IMR-90 (cell line): ENCODE data around the gene GNAI1. TPM values are rescaled to one million over a fixed set of nuclear protein-coding genes. Genes with fewer than 3 reads are reported as not detected.

Experiments
- ATAC-seq: fragments of 200-7000 bp; cut with Tn5 transposase; 2 replicates; pipeline ENCODE4 v1.9.1; 2020; ENCODE audit warnings: low read depth, mild to moderate bottlenecking, moderate library complexity
- BruUV-seq: library from RNA; stranded (reverse); fragments of 400-500 nt; replicated peaks from 2 replicates; lab custom pipeline; 2021; lab: Mats Ljungman, UMichigan
- CTCF ChIA-PET: fragments of 300-600 bp; formaldehyde crosslinking; extraction: SDS; loops from one replicate; lab custom pipeline; 2021; ENCODE audit warnings: antibody characterized with exemption; lab: Yijun Ruan, JAX
- POLR2A ChIA-PET: fragments of 300-600 bp; sonication (Branson Sonifier 250); formaldehyde crosslinking; loops from one replicate; lab custom pipeline; 2022; ENCODE audit warnings: antibody characterized with exemption; ENCODE audit not compliant: unreplicated experiment; lab: Charles Lee
- DNase-seq: peaks from one replicate; pipeline ENCODE4 v3.0.0; 2013
- H2AFZ ChIP-seq: replicated peaks from 2 replicates; pipeline ENCODE3; 2013; ENCODE audit warnings: low read length, mild to moderate bottlenecking; ENCODE audit not compliant: poor library complexity
- H2AK5ac ChIP-seq: 2 replicates; pipeline ENCODE4 v1.6.1; 2013; ENCODE audit warnings: low read depth, low read length, inconsistent platforms
- H2AK9ac ChIP-seq: replicated peaks from 2 replicates; pipeline ENCODE3; 2013; ENCODE audit warnings: mild to moderate bottlenecking, low read depth, low read length, moderate library complexity; ENCODE audit not compliant: poor library complexity
- H2BK120ac ChIP-seq: 2 replicates; pipeline ENCODE4 v1.6.1; 2013; ENCODE audit warnings: low read depth, low read length, inconsistent platforms
- H2BK15ac ChIP-seq: 3 replicates; pipeline ENCODE4 v1.6.1; 2013; ENCODE audit warnings: low read depth, low read length, inconsistent platforms
- H2BK20ac ChIP-seq: 2 replicates; pipeline ENCODE4 v1.6.1; 2013; ENCODE audit warnings: low read depth, mild to moderate bottlenecking, inconsistent platforms, low read length, moderate library complexity
- H2BK5ac ChIP-seq: 2 replicates; pipeline ENCODE4 v1.6.1; 2013; ENCODE audit warnings: mild to moderate bottlenecking, low read depth, low read length, inconsistent platforms; ENCODE audit not compliant: poor library complexity, severe bottlenecking
- H3K14ac ChIP-seq: replicated peaks from 2 replicates; pipeline ENCODE4 v1.6.1; 2013; ENCODE audit warnings: low read depth, low read length, inconsistent platforms
- H3K18ac ChIP-seq: 2 replicates; pipeline ENCODE4 v1.6.1; 2013; ENCODE audit warnings: low read depth, low read length, control low read depth
- H3K23ac ChIP-seq: 2 replicates; pipeline ENCODE4 v1.6.1; 2013; ENCODE audit warnings: low read depth, low read length, inconsistent platforms
- H3K27ac ChIP-seq: 2 replicates; pipeline ENCODE4 v1.5.1; 2013; ENCODE audit warnings: mild to moderate bottlenecking, control low read depth, low read length; ENCODE audit not compliant: insufficient read depth
- H3K27me3 ChIP-seq: 2 replicates; pipeline ENCODE4 v1.6.1; 2013; ENCODE audit warnings: low read length; ENCODE audit not compliant: control insufficient read depth, insufficient read depth
- H3K36me3 ChIP-seq: 2 replicates; pipeline ENCODE4 v1.6.1; 2013; ENCODE audit warnings: low read length, mixed read lengths; ENCODE audit not compliant: control insufficient read depth, insufficient read depth
- H3K4ac ChIP-seq: 2 replicates; pipeline ENCODE4 v1.6.1; 2013; ENCODE audit warnings: low read depth, low read length, inconsistent platforms
- H3K4me1 ChIP-seq: 2 replicates; pipeline ENCODE4 v1.6.1; 2013; ENCODE audit warnings: low read length, mixed read lengths; ENCODE audit not compliant: control insufficient read depth, insufficient read depth
- H3K4me2 ChIP-seq: 2 replicates; pipeline ENCODE4 v1.6.1; 2013; ENCODE audit warnings: low read depth, mild to moderate bottlenecking, control low read depth, low read length, moderate library complexity
- H3K4me3 ChIP-seq: 2 replicates; pipeline ENCODE4 v1.5.1; 2013; ENCODE audit warnings: low read depth, mild to moderate bottlenecking, control low read depth, low read length, moderate library complexity; ENCODE audit not compliant: insufficient read depth
- H3K56ac ChIP-seq: 2 replicates; pipeline ENCODE4 v1.6.1; 2013; ENCODE audit warnings: low read length, inconsistent platforms; ENCODE audit not compliant: insufficient read depth; ENCODE audit errors: extremely low read depth
- H3K79me1 ChIP-seq, 2 experiments: 2 replicates each; pipeline ENCODE4 v1.6.1; 2013; ENCODE audit warnings: low read length in 2 of 2, inconsistent platforms in 1 of 2, low read depth in 1 of 2
- H3K9ac ChIP-seq: 2 replicates; pipeline ENCODE4 v1.6.1; 2013; ENCODE audit warnings: low read depth, low read length, control low read depth
- H3K9me1 ChIP-seq: 2 replicates; pipeline ENCODE4 v1.6.1; 2013; ENCODE audit warnings: low read length, inconsistent platforms; ENCODE audit not compliant: insufficient read depth
- H3K9me3 ChIP-seq: 2 replicates; pipeline ENCODE4 v1.6.1; 2013; ENCODE audit warnings: low read length; ENCODE audit not compliant: control insufficient read depth, insufficient read depth
- H4K20me1 ChIP-seq: 2 replicates; pipeline ENCODE4 v1.6.1; 2013; ENCODE audit warnings: low read length, inconsistent platforms; ENCODE audit not compliant: insufficient read depth
- H4K5ac ChIP-seq: 2 replicates; pipeline ENCODE4 v1.6.1; 2013; ENCODE audit warnings: mild to moderate bottlenecking, low read depth, low read length, control low read depth
- H4K8ac ChIP-seq, 2 experiments: 2 replicates each; pipeline ENCODE4 v1.6.1; 2013; ENCODE audit warnings: low read depth in 2 of 2, low read length in 2 of 2, control low read depth in 1 of 2, inconsistent platforms in 1 of 2
- H4K91ac ChIP-seq: 2 replicates; pipeline ENCODE4 v1.6.1; 2013; ENCODE audit warnings: low read depth, low read length, inconsistent platforms; ENCODE audit not compliant: insufficient read depth
- CEBPB ChIP-seq: IDR thresholded peaks from 2 replicates; pipeline ENCODE4 v1.6.1; 2012; ENCODE audit warnings: low read depth, low read length, improper control_type of control experiment
- CHD1 ChIP-seq: IDR thresholded peaks from 2 replicates; pipeline ENCODE4 v1.6.1; 2012; ENCODE audit warnings: low read depth, low read length, improper control_type of control experiment
- CTCF ChIP-seq: conservative IDR thresholded peaks from 2 replicates; pipeline ENCODE4 v1.5.1; 2012; ENCODE audit warnings: mild to moderate bottlenecking, low read depth, low read length, improper control_type of control experiment
- FOS ChIP-seq: fragments of 150-350 bp; IDR thresholded peaks from 2 replicates; pipeline ENCODE4 v1.6.1; 2016; ENCODE audit warnings: low read depth, low read length
- MXI1 ChIP-seq: IDR thresholded peaks from 2 replicates; pipeline ENCODE4 v1.6.1; 2012; ENCODE audit warnings: low read depth, mild to moderate bottlenecking, low read length, moderate library complexity, borderline replicate concordance
- NFE2L2 ChIP-seq: fragments of 150-350 bp; IDR thresholded peaks from 2 replicates; pipeline ENCODE4 v1.6.1; 2016; ENCODE audit warnings: low read depth, mild to moderate bottlenecking, low read length
- RAD21 ChIP-seq: IDR thresholded peaks from 2 replicates; pipeline ENCODE4 v1.6.1; 2012; ENCODE audit warnings: low read length, improper control_type of control experiment
- SMC3 ChIP-seq: fragments of 150-350 bp; IDR thresholded peaks from 2 replicates; pipeline ENCODE4 v1.6.1; 2016; ENCODE audit warnings: low read depth, mild to moderate bottlenecking, antibody characterized with exemption, low read length, moderate library complexity
- WGBS, 2 experiments: methylation state at CpG; one replicate each; pipeline versions ENCODE4 v1.1.5 to v1.1.7; 2013; ENCODE audit warnings: missing lambda C conversion rate in 2 of 2; ENCODE audit not compliant: insufficient read length in 1 of 2; ENCODE audit errors: extremely low coverage in 2 of 2; 5-methylcytosine and 5-hydroxymethylcytosine counted together
- dilution Hi-C: fragments of 300-500 bp; cut with HindIII; formaldehyde crosslinking; loops from one replicate; pipeline ENCODE4 v1.14.3; 2018; ENCODE audit warnings: low sequenced_read_pairs; ENCODE audit not compliant: unreplicated experiment
- in situ Hi-C: fragments of 300-500 bp; cut with MboI; formaldehyde crosslinking; loops from 3 replicates; pipeline ENCODE4 v1.14.3; 2019; ENCODE audit warnings: low sequenced_read_pairs, inconsistent platforms, mixed read lengths
- intact Hi-C: fragments of 100-400 bp; cut with micrococcal nuclease; formaldehyde crosslinking; loops from 2 replicates; pipeline ENCODE4 v1.10.0; 2022
- polyA plus RNA-seq, 3 experiments: library from polyadenylated mRNA; depleted of rRNA; stranded (reverse); fragments of >200 nt; gene quantifications; 2 replicates each; pipeline ENCODE4 v1.2.3, GENCODE V29; 2012; ENCODE audit warnings: low replicate concordance in 1 of 3
- total RNA-seq: library from RNA; depleted of rRNA; stranded (reverse); fragments of >200 nt; gene quantifications from 2 replicates; pipeline ENCODE4 v1.2.3, GENCODE V29; 2012

The GNAI1 gene
- total and polyA plus RNA-seq, 2 of the 4 experiments (the other 2 are of a cell fraction), result 21.1 to 26.5 TPM

- Histone ChIP-seq H4K91ac (0 out of 2 replicates have a peak overlapping the region, but pooled peaks have one; percentile 16), H3K4me2 (peak overlapping the region; percentile 75), H3K56ac (no peak overlapping the region), H2BK120ac (peak overlapping the region; percentile 39; the same call in 1 of the 2 replicates), H2BK20ac (peak overlapping the region; percentile 61; the same call in 1 of the 2 replicates), H4K5ac (peak overlapping the region; percentile 33; the same call in 1 of the 2 replicates), H3K9ac (peak overlapping the region; percentile 19; the same call in 1 of the 2 replicates), H3K36me3 (no peaks in the 10 kb centered on the region), H3K23ac (0 out of 2 replicates have a peak overlapping the region, but pooled peaks have one; percentile 21), H2BK5ac (peak overlapping the region; percentile 79), H2AK5ac (peak overlapping the region; percentile 75; the same call in 1 of the 2 replicates), H2AK9ac (no peak overlapping the region), H3K79me1 (peaks cover 10 to 59% of the 10 kb centered on the region in 2 experiments; a peak in 3 of 4 replicates), H3K14ac (peak overlapping the region; percentile 40; the same call in 1 of the 2 replicates), H4K8ac (peak overlapping the region in 1 of 2 experiments; percentile 53; a peak in 2 of 4 replicates), H2BK15ac (no peak overlapping the region; the same call in 2 of the 3 replicates), H3K4ac (peak overlapping the region; percentile 60), H4K20me1 (peaks cover 44% of the 10 kb centered on the region; the same call in 1 of the 2 replicates), H3K9me3 (no peaks in the 10 kb centered on the region), H2AFZ (peak overlapping the region; percentile 2), H3K4me3 (peak overlapping the region; percentile 16; the same call in 1 of the 2 replicates), H3K4me1 (peaks cover 14% of the 10 kb centered on the region), H3K27me3 (no peaks in the 10 kb centered on the region), H3K9me1 (peaks cover 9% of the 10 kb centered on the region), H3K27ac (peak overlapping the region; percentile 69), H3K18ac (peak overlapping the region; percentile 31)
- DNase-seq (peak; percentile 93), ATAC-seq (peak; percentile 85)
- ChIA-PET POLR2A (no interaction called here), CTCF (interaction anchor here (0.6 to 0.9 kb wide), 2 partner anchors 67 to 448 kb away, joined by 3 read pairs; no protein-coding TSS in a partner anchor)
- in situ Hi-C loops, result no loop called here
- TF ChIP-seq CHD1, result no peak
- TF ChIP-seq SMC3, result no peak
- TF ChIP-seq MXI1, result no peak
- peak; percentile 65 for TF ChIP-seq CEBPB
- TF ChIP-seq FOS, result 0 out of 2 replicates have a peak, but pooled peaks have one; percentile 4
- no peak for TF ChIP-seq CTCF
- TF ChIP-seq RAD21, result peak; percentile 9; the same call in 1 of the 2 replicates
- TF ChIP-seq NFE2L2, result peak; percentile 6; the same call in 1 of the 2 replicates
- intact Hi-C loops, result no loop called here
- dilution Hi-C loops, result no loop called here
- WGBS, 2 experiments, result 7% methylated on average over 2 of the region's 3 CpGs; no CpG with 5 or more reads in 1 of the 2 experiments
- no TSS peak for BruUV-seq
These were observed 11.3 kb downstream of the GNAI1 start for GRCh38 chr7:80145780-80146422.
